Measurements from ENCODE around the gene STAC2. TPM values are rescaled to one million over a fixed set of nuclear protein-coding genes. Genes with fewer than 3 reads are reported as not detected.

Gene STAC2
- total and polyA plus RNA-seq, 9 of the 15 experiments (the other 6 are each of a cell fraction or from before 2014, with no cell fraction given) = not detected

DNA sequence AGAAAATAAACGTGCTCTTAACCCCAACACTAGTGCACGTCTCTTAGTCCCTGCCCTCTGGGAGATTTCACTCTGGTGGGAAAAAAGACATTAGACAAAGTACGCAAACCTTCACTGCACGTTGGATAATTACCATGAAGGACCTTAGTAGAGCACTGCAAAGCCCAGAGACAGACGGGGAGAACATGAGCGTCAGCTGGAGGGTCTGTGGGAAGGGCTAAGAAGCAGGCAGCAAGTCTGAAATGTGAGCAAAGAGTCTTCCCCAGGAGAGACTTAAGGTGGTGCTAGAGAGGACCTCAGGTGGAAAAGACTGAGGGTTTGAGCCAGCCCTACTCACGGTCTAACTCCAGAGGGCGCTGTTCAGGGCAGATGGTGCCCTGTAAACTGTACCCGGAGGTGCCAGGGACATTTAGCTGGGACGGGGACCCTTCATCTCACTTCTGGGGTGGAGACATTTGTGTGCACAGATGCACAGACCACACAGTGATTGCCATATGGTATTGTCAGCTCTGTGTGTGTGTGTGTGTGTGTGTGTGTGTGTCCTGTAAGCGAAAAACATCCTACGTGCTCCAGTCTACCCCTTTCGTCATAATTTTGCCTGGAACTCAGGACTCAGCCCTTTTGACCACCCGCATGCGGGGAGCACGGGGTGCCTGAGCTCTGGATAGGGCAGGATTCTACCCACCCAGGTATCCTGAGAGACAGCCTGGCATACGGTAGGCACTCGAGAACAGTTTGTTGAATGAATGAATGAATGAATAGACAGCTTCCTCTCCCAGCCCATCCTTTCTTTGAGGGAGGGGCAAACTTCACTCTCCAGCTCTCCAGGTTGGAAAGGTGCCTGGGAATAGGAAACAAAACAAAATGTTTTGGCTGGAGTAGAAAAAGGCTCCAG is 10.1 kb upstream of the STAC2 start (continued):
- TF ChIP-seq, protein P1, sequence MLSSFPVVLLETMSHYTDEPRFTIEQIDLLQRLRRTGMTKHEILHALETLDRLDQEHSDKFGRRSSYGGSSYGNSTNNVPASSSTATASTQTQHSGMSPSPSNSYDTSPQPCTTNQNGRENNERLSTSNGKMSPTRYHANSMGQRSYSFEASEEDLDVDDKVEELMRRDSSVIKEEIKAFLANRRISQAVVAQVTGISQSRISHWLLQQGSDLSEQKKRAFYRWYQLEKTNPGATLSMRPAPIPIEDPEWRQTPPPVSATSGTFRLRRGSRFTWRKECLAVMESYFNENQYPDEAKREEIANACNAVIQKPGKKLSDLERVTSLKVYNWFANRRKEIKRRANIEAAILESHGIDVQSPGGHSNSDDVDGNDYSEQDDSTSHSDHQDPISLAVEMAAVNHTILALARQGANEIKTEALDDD (IDR thresholded peaks at IDR 0.05) = no peak
- TF ChIP-seq, protein P2, sequence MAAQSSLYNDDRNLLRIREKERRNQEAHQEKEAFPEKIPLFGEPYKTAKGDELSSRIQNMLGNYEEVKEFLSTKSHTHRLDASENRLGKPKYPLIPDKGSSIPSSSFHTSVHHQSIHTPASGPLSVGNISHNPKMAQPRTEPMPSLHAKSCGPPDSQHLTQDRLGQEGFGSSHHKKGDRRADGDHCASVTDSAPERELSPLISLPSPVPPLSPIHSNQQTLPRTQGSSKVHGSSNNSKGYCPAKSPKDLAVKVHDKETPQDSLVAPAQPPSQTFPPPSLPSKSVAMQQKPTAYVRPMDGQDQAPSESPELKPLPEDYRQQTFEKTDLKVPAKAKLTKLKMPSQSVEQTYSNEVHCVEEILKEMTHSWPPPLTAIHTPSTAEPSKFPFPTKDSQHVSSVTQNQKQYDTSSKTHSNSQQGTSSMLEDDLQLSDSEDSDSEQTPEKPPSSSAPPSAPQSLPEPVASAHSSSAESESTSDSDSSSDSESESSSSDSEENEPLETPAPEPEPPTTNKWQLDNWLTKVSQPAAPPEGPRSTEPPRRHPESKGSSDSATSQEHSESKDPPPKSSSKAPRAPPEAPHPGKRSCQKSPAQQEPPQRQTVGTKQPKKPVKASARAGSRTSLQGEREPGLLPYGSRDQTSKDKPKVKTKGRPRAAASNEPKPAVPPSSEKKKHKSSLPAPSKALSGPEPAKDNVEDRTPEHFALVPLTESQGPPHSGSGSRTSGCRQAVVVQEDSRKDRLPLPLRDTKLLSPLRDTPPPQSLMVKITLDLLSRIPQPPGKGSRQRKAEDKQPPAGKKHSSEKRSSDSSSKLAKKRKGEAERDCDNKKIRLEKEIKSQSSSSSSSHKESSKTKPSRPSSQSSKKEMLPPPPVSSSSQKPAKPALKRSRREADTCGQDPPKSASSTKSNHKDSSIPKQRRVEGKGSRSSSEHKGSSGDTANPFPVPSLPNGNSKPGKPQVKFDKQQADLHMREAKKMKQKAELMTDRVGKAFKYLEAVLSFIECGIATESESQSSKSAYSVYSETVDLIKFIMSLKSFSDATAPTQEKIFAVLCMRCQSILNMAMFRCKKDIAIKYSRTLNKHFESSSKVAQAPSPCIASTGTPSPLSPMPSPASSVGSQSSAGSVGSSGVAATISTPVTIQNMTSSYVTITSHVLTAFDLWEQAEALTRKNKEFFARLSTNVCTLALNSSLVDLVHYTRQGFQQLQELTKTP (IDR thresholded peaks at IDR 0.05; ENCODE audit: low read depth in 1 of 2, partially characterized antibody in 2 of 2) = peak in 1 of 2 experiments; percentile 86
- TF ChIP-seq SIX5 (IDR thresholded peaks at IDR 0.05; ENCODE audit: borderline replicate concordance in 1 of 2, insufficient read depth in 1 of 2, low read depth in 1 of 2, low read length in 2 of 2) (no peak), CEBPG (CRISPR knock-in tag; IDR thresholded peaks at IDR 0.05) (no peak), CEBPG (tag; conservative IDR thresholded peaks at IDR 0.05 in 1 of 2, IDR thresholded peaks at IDR 0.05 in 1 of 2) (no peak), RAD21 (CRISPR knock-in tag; conservative IDR thresholded peaks at IDR 0.05 in 1 of 2, IDR thresholded peaks at IDR 0.05 in 1 of 2) (peak in 1 of 2 experiments; percentile 59; a peak in 3 of 4 replicates), MCM2 (IDR thresholded peaks at IDR 0.05; ENCODE audit: low read depth) (no peak), TEAD2 (tag; IDR thresholded peaks at IDR 0.05) (no peak), MTA3 (IDR thresholded peaks at IDR 0.05; ENCODE audit: borderline replicate concordance) (peak; percentile 72; the same call in 1 of the 2 replicates), ELF1 (tag; IDR thresholded peaks at IDR 0.05) (no peak), PHB (CRISPR knock-in tag; IDR thresholded peaks at IDR 0.05) (no peak), ZNF121 (CRISPR knock-in tag; conservative IDR thresholded peaks at IDR 0.05) (no peak), SP1 (CRISPR knock-in tag; IDR thresholded peaks at IDR 0.05) (0 out of 2 replicates have a peak, but pooled peaks have one; percentile 27), ZNF24 (IDR thresholded peaks at IDR 0.05) (peak; percentile 83), RBM39 (optimal IDR thresholded peaks at IDR 0.05; ENCODE audit: low read depth, low read length) (peak; percentile 64), HLTF (IDR thresholded peaks at IDR 0.05) (no peak), HDAC1 (IDR thresholded peaks at IDR 0.05) (no peak)
- TF ChIP-seq, protein P3, sequence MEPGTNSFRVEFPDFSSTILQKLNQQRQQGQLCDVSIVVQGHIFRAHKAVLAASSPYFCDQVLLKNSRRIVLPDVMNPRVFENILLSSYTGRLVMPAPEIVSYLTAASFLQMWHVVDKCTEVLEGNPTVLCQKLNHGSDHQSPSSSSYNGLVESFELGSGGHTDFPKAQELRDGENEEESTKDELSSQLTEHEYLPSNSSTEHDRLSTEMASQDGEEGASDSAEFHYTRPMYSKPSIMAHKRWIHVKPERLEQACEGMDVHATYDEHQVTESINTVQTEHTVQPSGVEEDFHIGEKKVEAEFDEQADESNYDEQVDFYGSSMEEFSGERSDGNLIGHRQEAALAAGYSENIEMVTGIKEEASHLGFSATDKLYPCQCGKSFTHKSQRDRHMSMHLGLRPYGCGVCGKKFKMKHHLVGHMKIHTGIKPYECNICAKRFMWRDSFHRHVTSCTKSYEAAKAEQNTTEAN (CRISPR knock-in tag; IDR thresholded peaks at IDR 0.05) = no peak
- TF ChIP-seq, protein P4, sequence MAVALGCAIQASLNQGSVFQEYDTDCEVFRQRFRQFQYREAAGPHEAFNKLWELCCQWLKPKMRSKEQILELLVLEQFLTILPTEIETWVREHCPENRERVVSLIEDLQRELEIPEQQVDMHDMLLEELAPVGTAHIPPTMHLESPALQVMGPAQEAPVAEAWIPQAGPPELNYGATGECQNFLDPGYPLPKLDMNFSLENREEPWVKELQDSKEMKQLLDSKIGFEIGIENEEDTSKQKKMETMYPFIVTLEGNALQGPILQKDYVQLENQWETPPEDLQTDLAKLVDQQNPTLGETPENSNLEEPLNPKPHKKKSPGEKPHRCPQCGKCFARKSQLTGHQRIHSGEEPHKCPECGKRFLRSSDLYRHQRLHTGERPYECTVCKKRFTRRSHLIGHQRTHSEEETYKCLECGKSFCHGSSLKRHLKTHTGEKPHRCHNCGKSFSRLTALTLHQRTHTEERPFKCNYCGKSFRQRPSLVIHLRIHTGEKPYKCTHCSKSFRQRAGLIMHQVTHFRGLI (CRISPR knock-in tag; IDR thresholded peaks at IDR 0.05) = no peak

All from K562 (cell line).